GM19468 (cell line): Measurements from ENCODE around the gene GRAPL.
"Not testable (repeated sequence)": the region's sequence is repeated elsewhere in the genome, so short reads cannot be mapped to it uniquely, and the experiment has no call there.

Experiments used
- ATAC-seq: cut with Tn5 transposase; IDR thresholded peaks from one replicate; pipeline ENCODE4 v1.9.1; 2021; ENCODE audit warnings: mild to moderate bottlenecking, moderate library complexity, moderate number of reproducible peaks; ENCODE audit not compliant: unreplicated experiment; ENCODE audit errors: extremely low read depth

GRAPL gene

DNA sequence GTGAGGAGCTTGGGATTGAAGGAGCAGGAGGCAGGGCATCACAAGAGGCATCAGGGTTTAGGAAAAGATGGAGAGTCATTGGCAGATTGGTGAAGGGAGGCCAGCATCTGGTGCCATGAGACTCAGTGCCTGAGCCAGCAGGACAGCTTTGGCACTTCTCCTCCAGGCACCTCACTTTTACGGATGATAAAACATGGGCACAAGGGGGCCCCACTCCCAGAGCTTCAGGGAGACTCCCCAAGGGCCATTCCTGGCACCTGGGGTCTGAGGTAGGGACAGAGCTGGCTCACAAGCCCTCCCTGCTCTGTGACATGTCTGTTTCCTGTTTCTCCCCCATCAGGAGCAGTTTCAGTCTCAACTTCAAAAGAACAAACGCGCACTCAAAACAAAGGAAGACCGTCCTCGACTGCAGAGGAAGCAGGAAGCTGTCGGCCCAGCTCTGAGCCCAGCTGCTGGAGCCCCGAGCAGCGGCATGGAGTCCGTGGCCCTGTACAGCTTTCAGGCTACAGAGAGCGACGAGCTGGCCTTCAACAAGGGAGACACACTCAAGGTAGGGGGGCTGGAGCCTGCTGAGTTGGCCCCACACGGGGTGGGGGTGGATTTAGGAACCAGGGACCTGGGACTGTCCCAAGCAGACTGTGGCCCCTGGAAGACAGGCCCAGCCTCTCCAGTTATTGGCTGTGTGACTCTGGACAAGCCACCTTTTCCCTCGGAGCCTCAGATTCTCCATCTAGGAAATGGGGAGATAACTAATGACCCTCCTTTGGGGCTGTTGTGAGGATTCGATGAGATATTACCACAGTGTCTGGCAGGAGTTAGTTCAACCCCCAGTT lies at the start of gene GRAPL:
Gene GRAPL (plus strand): TSS at position 442 of the 833 bp plus-strand sequence. CDS start 31 bp downstream, at position 473.
- ATAC-seq = not testable (repeated sequence)

DNA sequence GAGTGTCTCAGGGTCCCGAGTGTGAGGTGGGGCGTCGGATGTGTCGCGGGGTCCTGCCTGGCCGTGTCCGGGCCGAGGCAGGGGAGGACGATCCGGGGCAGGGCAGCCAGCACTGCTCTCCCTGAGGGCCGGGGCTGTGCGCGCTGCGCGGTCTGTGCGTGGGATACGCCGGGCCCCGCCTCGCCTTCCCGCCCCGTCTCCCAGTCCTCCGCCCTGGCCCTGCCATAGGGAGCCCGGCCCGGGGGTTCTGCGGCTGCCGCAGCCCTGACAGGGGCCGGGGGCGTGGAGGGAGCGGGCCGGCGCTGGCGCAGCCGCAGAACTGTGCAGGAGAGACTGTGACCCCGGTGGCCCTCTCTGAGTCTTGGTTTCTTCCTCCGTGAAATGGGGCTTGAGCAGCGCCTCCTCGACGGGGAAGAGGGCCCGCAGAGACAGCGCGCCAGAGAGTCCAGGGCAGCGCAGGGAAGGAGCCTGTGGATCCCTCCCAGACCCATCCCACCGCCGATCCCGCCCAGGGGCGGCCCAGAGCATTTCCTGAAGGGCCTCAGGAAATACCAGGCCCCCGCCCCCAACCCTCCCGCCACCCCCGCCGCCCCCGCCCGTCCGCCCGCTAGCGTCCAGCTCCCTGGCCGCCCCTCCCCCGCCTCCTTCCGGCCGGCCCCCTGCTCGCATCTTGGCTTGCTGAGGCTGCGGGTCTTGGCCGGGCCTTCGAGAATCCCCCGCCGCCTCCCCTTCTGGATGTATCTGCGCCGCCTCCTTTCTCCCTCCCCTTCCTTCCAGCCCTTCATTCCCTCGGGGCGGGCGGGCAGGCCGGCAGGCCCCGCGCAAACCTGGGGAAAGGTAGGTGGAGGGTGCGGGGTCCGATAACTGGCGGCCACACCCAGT lies 38.3 kb upstream of the GRAPL start:
- not testable (repeated sequence) for ATAC-seq

DNA sequence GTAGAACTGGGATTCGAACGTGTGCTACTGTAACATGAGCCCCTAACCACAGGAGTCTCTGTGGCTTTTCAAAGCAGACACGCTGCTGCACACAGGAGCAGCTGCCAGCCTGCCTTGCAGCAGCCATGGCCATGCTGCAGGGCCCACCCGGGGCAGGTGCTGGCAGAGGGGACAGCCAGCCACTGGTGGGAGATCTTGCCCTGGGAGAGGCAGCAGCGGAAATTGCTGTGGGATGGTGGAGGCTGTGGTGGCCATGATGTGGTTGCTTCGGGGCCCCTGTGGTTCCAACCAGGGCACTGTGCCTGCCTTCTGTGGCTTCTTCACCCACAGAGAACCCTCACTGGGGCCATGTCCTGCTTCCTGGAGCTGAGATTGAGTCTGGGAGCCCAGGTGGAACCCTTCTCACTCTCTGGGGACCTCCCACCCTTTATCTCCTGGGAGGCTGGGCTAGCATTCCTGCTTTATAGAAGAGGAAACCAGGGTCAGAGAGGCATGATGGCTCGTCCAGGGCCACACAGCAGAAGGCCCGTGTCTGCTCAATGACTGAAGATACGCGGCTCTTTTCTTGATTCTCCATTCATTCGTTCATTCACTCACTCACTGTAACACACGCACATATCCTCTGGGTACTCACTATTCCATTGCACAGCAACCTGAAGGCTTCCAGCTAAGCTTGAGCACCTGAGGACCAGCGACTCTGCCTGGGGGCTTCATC lies 37.2 kb upstream of the GRAPL start:
- not testable (repeated sequence) for ATAC-seq

DNA sequence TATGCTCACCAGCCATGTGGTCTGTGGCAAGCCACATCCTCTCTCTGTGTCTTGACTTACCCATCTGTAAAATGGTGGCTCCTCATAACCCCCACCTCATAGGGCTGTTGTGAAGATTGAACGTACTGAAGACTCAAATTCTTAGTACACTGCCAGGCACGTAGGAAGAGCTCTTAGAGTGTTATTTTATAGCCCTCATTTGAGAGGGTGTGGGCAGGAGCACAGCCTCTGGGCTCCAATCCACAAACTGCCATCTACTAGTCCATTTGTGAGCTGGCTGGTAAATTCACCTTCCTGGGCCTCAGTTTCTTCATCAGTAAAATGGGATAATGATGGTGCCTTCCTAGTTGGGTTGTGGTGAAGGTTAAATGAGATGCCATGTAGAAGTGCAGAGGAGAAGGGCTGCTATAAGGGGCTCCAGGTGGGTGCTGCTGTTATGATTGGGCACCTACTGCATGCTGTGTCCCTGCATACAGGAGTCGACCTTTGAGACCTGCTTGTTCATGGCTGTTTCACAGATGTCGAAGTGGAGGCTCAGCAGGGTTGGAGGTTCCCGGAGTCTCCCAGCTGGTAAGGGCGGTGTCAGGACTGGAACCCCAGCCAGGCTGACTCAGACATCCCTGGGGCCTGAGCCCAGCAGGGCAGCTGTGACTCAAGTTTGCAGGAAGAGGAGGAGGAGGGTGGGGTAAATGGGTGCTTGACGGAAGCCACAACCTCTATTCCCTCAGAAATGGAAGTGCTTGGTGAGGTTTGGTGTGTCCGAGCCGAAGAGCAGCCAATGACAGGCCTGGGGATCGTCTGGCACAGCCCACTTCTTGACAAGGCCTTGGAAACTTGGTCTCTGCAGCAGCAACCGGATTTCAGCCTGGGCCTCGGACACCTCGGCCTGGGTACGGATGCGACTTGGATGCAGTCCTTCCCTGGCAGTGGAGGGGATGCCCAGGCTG lies 34.4 kb upstream of the GRAPL start:
- ATAC-seq = not testable (repeated sequence)

DNA sequence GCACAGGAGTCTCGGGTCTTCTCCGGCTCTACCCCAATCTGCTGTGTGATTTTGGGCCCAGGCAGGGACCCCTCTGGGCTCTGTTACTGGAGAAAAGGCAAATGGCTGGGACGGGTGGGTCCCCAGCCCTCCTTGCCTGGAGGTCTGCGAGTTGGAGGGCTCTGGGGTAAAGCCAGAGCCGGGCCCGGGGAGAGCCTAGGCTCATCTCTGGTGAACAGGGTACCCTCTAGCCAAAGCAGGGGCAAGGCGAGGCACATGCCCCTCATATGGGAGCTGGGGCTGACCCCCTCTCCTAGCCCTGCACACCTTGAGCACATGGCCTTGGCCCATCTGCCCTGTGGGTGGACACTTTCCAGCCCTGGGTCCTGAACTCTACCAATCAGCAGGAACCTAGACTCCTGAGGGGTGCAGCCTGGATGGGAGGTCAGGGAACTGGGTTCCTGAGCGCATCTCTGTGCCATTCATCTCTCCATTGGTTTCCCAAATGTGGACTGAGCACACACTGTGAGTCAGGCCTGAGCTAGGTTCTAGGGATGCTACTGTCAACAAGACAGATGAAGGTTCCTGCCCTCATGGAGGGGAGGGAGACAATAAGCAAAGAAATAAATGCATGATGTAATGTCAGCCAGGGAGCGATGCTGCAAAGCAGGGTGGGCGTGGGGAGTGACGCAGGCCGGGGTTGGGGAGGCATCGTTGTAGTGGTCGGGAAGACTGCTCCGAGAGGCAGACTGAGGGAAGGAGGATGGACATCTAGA lies 33.5 kb upstream of the GRAPL start:
- not testable (repeated sequence) for ATAC-seq

DNA sequence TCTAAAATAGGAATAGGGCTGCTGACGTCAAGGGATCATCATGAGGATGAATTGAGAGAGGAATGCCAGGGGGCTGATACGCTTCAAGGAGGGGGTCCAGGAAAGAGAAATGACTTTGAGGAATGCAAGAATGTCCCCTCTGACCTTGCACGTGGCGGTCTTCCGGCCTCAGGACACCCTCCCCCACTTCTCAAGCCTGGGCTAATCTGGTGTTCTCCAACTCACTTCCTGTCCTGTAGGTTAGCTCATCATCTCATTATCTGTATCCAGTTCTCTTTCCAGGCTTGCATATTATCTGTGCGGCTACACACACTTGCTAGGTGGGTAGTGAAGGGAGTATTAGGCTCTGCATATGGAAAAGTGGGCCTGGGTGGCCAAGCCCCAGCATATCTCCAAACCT lies 18.9 kb upstream of the GRAPL start:
- not testable (repeated sequence) for ATAC-seq

DNA sequence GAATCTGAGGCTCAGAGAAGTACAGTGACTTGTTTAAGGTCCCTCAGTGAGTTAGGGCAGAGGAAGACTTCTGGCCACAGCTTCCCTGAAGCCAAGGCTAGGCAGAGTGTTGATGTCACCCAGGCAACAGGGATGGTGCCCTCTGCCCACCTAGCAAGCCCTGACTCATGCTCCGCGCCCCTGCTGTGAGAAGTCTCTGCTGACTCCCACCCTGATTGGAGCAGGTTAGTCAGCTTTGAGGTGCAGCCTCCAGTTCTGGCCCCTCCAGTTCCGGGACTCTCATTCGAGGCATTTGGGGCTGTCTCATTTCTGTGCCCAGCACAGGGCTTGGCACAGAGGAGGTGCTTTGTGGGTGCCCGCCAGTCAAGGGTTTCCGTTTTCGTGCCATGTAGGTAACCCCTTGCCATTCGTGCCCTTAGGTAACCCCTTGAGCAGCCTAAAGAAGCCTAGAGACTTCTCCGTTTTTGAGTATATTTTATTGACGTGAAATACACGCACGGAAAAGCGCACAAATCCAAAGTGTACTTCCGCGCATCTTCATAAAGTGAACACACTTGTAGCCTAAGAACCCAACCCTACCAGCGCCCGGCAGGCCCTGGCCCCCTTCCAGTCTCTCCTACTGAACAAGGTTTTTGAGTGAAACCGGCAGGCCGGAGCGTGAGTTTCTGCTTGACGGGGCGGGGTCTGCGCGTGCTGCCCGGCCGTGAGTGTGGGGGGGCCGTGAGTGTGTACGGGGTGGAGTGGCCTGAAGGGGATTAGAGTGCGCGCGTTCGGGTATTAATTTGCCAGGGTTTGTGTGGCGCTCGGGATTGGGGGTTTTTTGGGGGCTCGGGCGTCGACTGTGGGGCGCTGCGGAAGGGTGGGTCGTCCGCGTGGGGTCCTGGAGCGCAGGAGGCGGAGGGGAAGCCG lies 16.9 kb upstream of the GRAPL start:
- not testable (repeated sequence) for ATAC-seq

DNA sequence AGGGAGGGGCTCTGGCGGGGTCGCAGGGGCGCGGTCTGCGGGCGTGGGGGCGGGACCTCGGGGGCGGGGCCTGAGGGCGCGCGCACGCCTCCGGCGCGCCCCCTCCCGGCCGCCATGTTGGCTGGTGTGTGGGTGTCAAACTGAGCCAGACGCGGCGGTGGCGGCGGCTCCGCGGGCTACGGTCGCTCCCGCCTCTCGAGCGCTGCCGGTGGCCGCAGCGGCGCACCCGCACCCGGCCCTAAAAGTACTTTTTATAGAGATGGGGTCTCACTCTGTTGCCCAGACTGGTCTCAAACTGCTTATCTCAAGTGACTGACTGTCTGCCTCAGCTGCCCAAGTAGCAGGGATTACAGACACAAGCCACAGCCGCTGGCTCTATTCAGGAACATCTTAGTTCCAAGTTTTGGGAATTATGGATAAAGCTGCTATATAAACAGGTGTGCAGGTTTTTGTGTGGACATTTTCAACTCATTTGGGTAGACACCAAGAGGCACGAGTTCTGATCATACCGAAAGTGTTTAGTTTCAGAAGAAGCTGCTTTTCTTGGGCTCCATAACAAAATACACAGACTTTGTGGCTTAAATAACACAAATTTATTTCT lies 16.2 kb upstream of the GRAPL start:
- ATAC-seq = peak; percentile 73

DNA sequence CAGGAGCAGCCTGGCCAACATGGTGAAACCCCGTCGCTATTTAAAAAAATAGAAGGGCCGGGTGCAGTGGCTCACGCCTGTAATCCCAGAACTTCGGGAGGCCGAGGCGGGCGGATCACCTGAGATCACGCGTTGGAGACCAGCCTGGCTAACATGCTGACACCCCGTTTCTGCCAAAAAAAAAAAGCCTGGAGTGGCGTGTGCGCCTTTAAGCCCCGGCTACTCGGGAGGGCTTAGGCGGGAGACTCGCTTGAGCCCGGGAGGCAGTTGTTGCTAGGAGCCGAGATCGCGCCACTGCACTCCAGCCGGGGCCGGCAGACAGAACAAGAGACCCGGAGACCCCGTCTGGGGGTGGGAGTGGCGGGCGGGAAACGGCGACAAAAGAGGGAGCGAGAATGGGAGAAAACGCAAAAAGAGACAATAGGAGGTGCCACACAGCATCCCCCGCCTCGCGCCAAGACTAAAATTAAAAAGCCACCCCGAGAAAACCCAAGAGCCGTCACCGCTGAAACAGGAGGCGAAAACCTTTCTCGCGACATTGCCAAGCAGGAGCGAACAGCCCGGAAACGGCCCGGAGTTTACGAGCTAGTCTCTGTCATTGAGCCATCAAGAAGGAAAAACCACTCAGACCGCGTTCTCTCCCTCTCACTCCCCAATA lies 15.5 kb upstream of the GRAPL start:
- not testable (repeated sequence) for ATAC-seq

DNA sequence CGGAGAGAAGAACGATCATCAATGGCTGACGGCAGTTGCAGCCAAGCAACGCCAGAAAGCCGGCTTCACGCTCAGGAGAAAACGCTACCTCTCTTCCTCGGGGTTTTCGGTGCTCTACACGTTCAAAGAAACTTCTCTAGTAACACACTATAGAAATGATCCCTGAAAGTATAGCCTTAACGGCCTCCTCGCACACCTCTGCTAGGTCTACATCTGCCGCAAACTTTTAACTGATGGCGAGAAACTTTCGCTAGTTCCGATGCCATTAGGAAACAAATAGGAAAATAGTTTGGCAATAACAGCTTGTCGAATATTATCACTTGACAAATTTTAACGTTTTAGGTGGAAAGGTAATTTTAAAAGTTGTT lies 14.9 kb upstream of the GRAPL start:
- not testable (repeated sequence) for ATAC-seq

DNA sequence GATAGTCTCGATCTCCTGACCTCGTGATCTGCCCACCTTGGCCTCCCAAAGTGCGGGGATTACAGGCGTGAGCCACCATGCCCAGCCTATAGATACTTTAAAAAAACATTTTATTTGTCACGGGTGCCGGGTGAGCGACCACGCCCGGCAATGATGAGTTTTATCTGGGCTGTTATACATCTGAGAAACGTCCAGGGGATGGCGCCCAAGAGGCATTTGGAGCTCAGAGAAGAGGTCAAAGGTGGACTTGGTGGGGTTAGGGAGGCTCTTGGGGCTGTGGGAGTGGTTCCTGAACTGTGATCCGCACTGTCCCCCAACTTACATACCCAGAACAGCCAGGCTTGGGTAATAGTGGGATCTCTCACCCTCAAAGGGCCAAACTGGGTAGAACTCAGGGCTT lies 8.7 kb upstream of the GRAPL start:
- not testable (repeated sequence) for ATAC-seq

DNA sequence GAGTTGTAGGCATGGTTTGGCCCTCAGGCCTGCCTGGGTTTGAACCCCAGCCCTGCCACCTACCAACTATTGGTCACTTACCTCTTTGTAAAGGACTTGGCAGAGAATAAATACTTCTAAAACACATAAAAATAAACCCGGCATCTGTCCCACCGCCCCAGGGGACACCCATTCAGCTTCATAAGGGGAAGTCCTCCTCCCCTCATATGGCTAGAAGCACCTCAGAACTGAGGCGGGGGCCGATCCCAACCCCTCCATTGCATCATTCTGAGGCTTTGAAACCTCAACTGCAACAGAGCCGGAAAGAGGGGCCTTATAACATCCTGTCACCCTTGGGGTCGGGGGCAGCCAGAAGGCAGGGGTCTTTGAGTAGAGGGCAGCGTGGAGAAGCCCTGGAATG lies 2.1 kb upstream of the GRAPL start:
- not testable (repeated sequence) for ATAC-seq

DNA sequence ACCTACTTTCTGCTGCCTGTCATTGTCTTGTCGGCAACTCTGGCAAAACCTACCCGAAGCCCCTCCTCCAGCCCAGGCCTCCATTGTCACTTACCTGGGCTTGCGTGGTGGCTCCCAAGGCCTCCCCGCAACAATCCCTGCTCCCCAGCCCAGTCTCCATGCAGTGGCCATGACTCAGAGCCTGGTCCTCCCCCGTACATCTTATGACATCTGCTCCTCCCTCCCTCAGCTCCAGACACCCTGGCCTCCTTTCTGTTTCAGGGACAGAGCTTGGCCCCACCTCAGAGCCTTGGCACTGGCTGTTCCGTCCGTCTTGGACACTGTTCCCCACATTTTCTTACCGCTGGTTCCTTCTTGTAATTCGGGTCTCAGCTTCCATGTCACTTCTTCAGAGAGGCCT lies 2.1 kb downstream of the GRAPL start:
- not testable (repeated sequence) for ATAC-seq

DNA sequence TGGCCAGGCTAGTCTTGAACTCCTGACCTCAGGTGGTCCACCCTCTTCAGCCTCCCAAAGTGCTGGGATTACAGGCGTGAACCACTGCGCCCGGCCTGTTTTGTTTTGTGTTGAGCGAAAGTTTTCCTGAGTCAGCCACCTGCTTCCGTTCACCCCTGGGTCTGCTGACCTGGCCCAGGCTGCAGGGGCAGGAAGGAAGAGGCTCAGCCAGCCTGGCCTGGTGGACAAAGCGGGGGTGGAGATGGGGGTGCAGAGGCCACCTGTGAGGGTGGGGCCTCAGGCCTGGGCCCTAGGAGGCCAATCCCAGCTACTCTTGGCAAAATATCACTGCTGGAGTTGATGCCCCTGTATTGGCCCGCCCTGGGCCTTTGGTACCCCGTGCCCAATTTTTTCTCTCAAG lies 3.7 kb downstream of the GRAPL start:
- not testable (repeated sequence) for ATAC-seq

DNA sequence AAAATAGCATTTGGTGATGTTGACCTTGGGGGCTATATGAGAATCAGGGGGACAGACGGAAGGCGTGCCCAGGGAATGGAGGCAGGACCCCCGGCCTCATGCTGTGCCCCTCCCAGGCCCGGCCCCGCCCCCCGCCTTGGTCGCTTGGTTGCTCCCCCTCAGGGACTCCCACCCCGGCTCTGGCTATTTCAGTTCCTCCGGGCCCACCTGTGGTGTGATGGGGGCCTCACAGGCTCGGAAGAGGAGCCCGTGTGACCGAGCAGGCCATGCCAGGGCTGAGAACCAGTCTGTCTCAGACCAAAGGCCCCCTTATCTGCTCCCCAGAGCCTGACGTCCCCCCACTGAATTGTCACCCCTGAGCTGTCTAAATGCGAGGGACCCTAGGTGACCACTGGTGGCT lies 4.4 kb downstream of the GRAPL start:
- ATAC-seq = not testable (repeated sequence)

DNA sequence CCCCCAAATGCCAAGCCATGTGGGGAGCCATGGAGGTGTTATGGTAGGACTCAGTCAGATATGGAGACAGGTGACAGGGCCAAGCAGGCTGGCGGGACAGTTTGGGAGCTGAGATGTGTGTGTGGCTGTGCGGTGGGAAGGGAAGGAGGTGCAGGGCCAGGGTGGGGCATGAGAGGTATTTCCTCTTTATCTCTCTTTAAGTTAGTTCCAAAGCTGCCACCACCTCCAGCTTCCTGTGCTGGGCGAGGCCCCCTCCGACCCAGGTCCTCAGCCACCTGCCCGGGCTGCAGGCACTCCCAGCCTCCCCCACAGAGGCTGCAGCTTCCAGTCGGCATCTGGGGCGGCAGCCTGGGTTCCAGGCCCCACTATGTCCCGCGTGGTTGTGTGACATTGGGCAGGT lies 6.4 kb downstream of the GRAPL start:
- ATAC-seq = not testable (repeated sequence)

DNA sequence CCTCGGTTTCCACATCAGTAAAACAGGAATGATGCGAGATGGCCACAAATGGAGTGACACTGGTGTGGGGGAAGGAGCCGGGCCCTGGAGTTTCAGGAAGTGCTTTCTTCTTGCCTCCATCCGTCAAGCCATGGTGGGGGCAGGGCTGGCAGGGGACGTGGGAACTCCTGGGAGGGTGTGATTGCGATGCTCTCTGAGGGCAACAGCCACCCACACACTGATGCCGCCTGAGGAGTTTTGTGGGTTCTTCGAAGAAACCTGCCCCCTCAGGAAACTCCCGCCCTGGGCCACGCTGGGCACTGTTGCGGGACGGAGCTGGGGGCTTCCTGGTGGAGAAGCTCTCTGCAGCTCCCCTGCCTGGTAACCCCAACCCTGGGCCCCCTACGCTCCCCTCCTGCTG lies 8.0 kb downstream of the GRAPL start:
- not testable (repeated sequence) for ATAC-seq
